GM11168 (cell line): ENCODE results near the gene LAPTM4A.

Experiments
- in situ Hi-C: fragments of 300-500 bp; cut with MboI; formaldehyde crosslinking; loops from one replicate; pipeline ENCODE4 v1.12.0; 2022; ENCODE audit warnings: low sequenced_read_pairs; ENCODE audit not compliant: unreplicated experiment

LAPTM4A gene

DNA sequence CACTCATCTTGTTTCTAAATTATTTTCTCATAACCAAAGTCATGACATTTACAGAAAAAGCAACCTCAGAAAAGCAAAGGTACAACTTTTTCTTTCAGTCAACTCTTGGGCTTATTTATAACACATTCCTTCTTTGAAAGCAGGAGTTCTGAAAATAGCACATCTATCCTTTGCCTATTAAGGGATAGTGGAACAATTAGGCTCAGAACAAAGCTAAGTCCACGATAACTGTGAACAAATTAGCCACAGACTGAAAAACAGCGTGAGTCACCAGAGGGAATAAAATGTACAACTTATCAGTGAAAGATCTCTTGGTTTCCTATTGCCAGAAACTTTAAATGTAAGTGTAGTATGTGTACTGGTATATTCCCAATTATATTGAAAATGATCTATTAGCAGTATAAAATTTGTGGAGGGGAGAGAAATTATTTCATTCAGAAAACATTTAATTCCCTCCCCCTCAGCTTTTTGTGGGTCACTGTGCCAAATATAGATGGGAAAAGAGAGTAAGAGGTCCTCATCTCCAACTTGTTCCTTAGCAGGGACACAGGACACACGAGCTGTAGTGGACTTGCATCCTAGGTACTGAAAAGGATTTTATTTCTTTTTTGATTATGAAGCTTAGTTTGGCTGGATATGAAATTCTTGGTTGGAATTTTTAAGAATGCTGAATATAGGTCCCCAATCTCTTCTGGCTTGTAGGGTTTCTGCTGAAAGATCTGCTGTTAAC lies 23.6 kb downstream of the LAPTM4A start:
- in situ Hi-C loops, result no loop called here

DNA sequence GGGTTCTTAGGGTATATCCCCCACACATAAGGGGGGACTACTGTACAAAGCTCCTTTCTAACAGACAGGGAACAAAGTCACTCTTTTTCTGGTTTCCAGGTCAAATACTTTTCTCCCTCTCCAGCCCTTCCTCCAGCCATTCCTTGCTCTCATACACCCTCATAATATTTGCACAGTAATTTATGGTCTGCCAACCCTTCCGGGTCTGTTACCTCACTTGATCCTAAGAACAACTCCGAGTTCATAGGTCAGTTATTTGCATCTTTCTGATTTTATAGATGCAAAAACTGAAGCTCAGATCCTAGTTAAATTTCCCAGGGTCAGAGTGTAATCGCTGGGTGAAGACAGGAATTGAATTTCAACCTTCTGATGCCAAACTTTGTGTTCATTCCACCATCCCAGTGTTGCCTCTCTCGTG lies 24.2 kb downstream of the LAPTM4A start:
- in situ Hi-C loops, result no loop called here

DNA sequence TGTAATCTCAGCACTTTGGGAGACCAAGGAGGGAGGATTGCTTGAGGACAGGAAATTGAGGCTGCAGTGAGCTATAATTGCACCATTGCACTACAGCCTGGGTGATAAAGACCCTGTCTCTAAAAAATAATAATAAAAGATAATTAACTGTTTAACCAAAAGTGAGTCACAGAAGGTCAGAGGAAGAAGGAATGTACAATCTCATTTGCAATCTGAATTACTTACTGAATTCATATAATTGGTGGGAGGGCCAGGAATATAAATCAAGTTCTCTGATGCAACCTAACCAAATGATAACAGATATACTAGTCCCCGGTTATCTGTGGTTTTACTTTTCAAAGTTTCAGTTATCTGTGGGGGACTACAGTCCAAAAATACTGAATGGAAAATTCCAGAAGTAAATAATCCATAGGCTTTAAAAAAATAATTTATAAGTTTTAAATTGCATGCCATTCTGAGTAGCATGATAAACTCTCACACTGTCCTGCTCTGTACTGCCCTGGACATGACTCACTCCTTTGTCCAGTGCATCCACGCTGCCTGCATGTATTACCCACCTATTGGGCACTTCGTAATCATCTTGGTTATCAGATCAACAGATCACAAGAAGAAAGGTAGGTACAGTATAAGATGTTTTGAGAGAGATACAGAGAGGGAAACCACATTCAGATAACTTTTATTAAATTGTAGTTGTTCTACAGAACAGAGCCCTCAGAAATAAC lies 26.2 kb downstream of the LAPTM4A start:
- in situ Hi-C loops, result no loop called here

DNA sequence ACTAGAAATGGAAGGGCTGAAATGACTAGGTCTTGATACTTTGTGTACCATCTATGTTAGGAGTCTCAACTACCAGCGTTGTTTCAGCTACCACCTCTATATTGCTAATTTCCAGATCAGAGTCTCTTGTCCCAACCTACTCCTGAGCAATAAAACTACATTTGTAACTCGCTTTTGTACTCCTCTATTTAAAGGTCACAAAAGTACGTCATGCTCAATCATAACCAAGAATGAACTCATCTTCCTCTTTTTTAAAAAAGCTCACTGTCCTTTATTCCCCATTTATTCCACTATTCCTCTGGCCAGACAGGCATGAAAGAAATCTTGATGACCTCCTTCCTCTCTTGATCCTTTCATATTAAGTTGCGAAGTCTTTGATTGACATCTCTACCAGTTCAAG lies 27.7 kb downstream of the LAPTM4A start:
- in situ Hi-C loops, result no loop called here

DNA sequence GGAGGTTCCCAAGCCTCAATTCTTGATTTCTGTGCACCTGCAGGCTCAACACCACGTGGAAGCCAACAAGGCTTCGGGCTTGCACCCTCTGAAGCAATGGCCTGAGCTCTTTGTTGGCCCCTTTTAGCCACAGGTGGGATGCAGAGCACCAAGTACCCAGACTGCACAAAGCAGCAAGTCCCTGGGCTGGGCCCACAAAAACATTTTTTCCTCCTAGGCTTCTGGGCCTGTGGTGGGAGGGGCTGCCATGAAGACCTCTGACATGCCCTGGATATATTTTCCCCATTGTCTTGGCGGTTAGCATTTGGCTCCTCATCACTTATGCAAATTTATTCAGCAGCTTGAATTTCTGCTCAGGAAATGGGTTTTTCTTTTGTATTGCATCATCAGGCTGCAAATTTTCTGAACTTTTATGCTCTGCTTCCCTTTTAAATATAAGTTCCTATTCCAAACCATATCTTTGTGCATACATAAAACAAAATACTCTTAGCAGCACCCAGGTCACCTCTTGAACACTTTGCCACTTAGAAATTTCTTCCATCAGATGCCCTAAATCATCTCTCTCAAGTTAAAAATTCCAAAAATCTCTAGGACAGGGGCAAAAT lies 29.9 kb downstream of the LAPTM4A start:
- in situ Hi-C loops, result no loop called here

DNA sequence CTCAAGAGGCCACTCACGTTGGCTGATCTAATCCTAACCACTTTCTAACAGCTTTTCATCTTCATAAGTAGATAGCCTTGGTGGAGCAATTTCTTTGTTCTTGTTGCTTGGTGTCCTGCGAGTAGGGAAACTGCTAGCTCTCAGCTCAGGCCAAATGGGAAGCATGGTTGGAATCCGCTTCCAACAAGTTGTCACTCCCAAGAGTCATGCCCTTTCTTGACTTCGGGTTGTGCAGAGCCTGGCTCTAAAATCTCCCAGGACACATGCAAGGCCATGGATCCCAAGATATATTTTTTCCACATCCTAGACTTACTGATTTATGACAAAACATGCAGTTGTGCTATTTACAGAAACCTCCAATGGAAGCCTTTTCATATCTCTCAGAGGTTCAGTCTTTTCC lies 31.7 kb downstream of the LAPTM4A start:
- in situ Hi-C loops, result no loop called here

DNA sequence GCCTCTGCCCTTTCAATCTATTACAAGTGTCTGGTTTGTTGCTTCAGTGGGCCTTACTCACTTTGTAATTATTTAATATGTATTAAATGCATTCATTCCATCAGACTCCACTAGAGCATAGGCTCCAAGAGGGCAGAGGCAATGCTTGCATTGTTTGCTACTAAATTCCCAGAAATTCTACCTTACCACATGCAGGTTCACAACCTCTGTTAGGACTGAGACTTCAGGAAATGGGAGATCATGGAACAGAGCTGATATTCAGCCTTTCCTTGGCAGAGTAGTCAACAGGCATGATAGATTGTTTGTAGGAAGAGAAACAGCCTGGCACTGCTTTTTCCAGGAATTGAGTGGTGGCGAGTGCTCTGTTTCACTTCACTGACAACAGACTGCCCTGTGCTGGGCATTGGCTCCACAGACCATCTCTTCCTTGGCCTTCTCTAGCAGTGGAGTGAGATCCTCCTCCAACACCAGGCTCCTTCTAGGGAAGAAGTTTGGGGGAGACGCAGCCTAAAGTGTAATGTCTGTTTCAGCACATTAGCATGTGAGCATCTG lies 32.8 kb downstream of the LAPTM4A start:
- in situ Hi-C loops, result no loop called here

DNA sequence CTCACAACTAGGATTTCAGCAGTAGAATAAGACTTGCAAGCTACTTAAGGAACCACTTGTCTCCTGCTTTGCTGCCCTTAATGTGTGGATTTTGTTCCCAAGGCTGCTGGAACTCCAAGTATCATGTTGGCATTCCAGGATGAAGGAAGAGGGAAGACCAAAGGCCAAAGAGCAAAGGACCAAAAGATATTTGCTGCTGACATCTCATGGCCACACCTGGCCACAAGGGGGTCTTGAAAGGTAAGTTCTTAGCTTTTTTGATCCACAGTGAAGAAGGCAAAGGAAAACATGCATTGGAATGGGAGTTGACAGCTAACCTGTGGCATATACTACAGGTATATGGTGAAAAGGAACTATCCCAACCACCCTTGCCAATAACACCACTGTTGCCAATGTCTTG lies 35.1 kb downstream of the LAPTM4A start:
- in situ Hi-C loops, result no loop called here

DNA sequence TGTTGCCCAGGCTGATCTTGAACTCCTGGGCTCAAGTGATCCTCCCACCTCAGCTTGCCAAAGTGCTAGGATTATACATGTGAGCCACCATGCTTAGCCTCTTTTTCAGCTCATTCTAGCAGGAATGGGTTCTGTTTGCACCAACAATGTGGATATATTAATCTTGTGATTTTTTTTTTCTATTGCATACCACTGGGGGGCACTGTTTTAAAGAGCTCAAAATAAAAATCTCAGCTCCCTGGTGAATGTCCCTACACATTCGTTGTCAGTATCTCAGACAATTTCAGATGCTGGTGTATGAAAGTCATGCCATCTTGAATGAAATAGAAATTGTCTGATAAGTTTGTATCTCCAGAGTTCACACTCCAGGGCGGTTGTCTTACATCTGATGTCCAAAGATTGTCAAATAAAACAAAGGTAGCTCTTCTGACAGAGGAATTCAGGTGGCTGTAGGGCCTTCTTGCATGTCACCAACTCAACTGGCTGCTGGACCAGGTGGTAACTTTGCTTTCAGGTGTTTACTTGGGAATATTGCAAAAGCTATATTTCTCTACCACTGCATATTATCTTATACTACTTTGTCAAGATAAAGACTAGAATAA lies 35.8 kb downstream of the LAPTM4A start:
- in situ Hi-C loops, result no loop called here

DNA sequence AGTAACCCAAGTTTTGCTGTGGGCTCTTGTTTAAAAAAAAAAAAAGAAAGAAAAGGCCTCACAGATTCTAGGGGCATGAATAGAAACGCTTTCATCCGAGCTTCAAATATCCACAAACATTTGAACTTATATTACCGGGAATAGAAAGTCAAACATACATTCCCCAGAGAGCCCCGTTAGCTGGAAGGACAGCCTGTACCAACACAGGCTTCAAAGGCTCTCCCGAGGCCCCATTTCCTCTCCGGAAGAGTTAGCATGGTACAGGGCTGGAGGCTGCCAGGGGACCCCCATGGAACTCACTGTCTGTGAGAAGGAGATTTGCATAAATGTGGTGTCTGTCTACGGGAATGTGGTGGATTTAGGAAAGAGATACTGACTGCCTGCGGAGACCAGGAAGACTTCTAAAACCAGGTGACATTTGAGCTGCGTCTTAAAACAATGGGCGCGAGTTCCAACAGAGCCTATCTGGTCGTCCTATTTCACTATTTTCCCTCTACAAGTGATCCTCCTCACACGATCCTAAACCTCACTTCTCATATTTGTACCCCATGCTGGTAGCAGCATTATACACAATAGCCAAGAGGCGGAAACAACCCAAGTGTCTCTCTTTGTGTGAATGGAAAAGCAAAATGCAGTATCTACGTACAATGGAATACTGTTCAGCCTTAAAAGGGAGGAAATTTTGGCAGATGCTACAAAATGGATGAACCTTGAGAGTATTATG lies 38.1 kb downstream of the LAPTM4A start:
- in situ Hi-C loops, result loop anchor here (5.0 kb wide), 1 partner anchor 79 kb away; no protein-coding TSS in a partner anchor

DNA sequence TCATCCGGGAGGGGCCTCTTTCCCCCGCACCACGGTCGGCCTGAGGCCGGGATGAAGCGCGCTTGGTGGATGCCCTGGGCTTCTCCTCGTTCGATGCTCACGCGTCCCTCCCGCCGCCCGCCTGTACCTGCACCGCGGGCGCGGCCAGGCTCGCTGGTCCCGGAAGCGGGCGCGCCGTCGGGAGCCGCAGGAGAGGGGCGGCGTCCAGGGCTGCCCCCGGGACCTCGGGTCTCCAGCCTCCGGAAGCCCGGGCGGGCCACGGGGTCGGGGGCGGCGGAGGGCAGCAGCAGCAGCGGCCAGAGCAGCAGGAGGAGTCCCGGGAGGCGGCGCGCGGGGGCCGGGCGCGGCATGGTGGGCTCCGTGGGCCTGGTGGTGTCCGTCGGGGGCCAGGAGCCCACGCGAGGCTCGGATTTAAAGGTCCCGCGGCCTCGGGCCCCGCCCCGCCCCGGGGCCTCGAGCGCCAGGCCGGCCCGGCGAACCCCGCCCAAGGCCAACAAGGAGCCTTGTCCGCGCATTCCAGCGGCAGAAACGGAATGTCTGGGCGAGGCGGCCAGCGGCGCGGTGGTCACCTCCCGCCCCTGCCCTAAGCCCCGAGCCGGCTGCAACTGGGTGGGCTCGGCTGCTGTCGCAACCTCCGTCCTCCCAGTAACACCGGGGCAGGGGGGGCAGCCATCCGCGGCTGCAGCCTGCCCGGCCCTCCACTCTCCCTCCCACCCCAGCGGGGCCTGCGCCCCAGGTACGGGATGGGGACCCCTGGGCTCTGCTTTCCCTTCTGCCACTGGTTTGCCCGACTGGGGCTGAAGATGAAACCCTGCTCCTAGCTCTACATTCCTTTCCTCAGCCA lies 38.9 kb downstream of the LAPTM4A start, which contains the start of gene MATN3:
Gene MATN3, minus strand, starts transcription at position 387 of the 844 bp plus-strand sequence. Its CDS starts 37 bp downstream, at position 350.
- in situ Hi-C loops, result loop anchor here (5.0 kb wide), 1 partner anchor 80 kb away; no protein-coding TSS in a partner anchor

DNA sequence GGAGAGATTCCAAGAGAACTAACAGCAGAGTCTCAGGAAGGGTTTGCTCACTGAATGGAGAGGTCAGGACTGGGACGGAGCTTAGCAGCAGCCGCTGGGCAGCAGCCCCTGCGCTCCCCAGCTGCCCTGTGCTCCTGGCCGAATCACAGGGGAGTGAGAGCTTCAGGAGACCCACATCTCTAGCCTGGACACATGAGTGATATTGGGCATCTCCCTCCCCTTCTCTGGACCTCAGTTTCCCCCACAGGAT lies 39.5 kb downstream of the LAPTM4A start:
- in situ Hi-C loops, result loop anchor here (5.0 kb wide), 1 partner anchor 80 kb away; no protein-coding TSS in a partner anchor

DNA sequence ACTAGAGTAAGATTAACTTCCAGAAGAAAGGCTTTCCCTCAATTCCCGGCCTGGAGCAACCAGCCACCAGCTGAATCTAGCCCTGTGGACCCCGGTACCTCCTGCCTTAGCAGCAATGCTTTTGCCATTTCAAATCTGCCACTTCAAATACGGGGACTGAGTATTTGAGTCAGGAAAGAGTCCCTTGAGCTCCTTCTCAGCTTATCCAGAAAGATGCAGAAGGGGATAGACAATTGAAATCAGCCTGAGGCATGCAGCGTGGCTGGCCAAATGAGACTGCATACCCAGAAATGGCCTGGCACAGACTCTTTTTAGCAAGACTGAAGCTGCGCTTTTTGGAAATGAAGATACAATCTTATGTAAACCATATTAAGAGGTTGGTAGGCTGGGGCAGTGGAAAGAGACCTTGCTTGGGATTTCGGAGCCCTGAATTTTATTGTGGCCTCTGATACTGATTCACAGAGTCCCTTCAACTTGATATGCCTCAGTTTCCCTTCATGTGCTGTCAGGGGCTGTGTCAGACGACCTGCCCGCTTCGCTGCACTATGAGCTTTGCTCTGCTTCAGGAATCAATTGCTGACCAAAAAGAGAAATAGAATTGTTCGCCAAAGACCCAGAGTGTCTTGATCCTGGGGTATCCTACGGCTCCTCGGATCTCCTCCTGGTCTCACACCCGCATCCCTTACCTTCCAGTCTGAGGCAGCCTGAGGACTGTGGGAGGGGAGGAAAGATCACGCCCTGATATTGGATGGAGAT lies 40.0 kb downstream of the LAPTM4A start:
- in situ Hi-C loops, result loop anchor here (5.0 kb wide), 1 partner anchor 81 kb away; no protein-coding TSS in a partner anchor

DNA sequence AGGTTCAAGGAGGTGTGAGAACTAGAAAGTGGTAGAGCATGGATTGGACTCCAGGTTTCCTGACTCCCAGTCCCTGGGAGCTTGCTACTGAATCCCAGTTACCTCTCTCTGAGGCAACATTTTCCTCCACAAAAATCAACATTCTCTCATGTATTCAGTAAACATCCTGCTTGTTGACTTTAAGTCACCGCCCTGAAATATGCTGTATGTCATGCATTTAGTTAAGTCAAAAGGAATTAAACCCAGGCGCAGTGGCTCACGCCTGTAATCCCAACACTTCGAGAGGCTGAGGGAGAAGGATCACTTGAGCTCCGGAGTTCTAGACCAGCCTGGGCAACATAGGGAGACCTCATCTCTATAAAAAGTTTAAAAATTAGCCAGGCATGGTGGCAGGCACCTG lies 42.7 kb downstream of the LAPTM4A start:
- in situ Hi-C loops, result no loop called here

DNA sequence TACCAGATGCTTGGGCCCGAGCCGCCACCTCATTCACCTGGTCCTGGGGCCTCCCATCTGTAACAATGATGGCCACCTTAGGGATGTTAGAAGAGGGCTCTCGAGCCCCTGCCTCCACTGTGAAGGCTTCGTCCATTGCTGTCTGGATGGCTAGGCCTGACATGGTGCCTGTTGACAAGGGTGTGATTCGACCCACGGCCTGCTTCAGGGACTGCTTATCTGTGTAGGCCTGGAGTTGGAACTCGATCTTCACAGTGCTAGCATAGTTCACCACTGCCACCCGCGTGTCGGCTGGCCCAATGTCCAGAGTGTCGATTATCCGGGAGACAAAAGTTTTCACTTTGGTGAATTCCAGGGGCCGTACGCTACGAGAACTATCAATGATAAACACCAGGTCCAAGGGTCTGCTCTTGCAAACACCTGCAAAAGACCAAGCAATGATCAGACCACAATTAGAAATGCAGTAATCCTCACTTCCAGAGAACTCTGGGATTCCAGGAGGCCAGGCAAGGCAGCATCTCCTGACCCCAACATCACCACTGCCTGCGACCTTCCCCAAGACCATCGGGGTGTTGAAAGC lies 45.4 kb downstream of the LAPTM4A start:
- in situ Hi-C loops, result no loop called here

DNA sequence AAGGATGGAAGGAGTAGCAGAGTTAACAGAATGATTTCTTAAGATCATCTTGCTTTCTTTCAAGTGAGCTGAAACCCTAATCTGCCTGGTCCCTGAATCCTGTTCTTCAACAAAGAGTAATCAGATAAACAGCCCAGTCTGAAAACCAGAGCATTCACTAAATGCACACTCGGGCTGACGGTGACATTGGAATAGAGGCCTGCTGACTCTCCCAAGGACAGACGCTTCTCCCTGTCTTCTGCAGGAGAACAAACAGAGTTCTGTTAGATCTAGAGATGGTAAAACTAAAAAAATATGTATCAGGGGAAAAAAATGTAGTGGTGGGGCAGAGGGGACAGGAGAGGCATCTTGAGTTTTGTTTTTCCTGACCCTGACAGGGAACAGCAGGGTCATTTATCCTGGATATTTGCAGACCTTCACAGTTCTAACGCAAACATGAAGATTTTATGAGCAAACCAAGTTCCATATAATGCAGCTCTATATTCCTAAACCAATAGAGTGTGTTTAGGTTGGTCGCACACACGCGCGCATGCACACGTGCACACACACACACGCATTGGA lies 46.3 kb downstream of the LAPTM4A start:
- in situ Hi-C loops, result no loop called here

DNA sequence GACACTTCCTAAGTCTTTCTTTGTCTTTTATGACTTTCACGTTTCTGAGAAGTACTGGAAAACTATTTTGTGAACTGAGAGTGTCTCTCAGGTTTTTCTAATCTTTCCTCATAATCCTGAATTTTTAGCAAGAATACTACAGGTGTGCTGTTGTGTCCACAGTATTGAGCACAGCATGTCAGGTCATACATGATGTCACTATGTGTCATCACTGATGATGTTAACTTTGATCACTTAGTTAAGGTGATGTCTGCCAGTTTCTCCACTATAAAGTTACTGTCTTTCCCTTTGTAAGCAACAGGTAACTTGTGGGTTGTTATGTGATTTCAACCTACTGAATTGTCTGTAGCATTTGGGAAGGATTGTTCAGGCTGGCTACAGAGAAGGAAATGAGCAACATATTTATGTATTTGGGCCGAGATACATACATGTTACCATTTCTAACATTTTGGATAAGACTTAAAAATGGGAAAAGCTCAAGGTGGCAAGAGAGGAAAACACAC lies 50.0 kb downstream of the LAPTM4A start:
- in situ Hi-C loops, result no loop called here

DNA sequence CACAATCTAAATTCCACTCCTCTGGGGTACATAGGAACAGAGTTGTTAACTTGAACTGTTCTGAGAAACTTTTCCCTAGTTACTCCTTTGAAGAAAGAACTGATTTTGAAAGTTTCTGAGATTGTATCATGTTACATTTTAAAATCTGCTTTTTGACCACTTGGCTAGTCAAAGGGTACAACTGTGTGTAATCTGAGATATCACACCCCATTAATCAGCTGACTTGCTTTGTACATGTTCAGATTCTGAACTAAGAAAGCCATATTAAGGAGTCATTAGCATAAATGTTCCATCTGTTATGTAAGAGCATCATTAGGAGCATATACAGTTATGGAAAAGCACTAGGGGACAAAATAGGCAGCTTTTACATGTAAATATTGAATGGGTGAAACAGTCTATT lies 57.7 kb downstream of the LAPTM4A start:
- in situ Hi-C loops, result no loop called here
